HCT116 (cell line): ENCODE results near the gene MSL1. TPM values are rescaled to one million over a fixed set of nuclear protein-coding genes. Genes with fewer than 3 reads are reported as not detected.

Experiments used
- ATAC-seq: fragments of 200-7000 bp; cut with Tn5 transposase; 2 replicates; pipeline ENCODE4 v1.9.1; 2020; ENCODE audit warnings: mild to moderate bottlenecking, moderate library complexity
- BruUV-seq: library from RNA; stranded (reverse); fragments of 400-500 nt; replicated peaks from 2 replicates; lab custom pipeline; 2021; lab: Mats Ljungman, UMichigan
- CTCF ChIA-PET: fragments of 300-600 bp; sonication (Branson Sonifier 250); formaldehyde crosslinking; loops from one replicate; lab custom pipeline; 2021; ENCODE audit warnings: antibody characterized with exemption; lab: Charles Lee
- POLR2A ChIA-PET: fragments of 300-600, 350-600 bp; sonication (Branson Sonifier 250); formaldehyde crosslinking; loops from one replicate; lab custom pipeline; 2021; ENCODE audit warnings: antibody characterized with exemption; lab: Charles Lee
- RAD21 ChIA-PET, 2 experiments: fragments of 300-600 bp; sonication (Branson Sonifier 250); formaldehyde crosslinking; loops; one replicate each; lab custom pipeline; 2023; ENCODE audit warnings: low total read pairs in 2 of 2; ENCODE audit not compliant: uncharacterized antibody in 2 of 2, unreplicated experiment in 2 of 2, low non-redundant PET in 1 of 2; lab: Charles Lee
- DNase-seq: peaks from one replicate; pipeline ENCODE4 v3.0.0-alpha.2; 2010; ENCODE audit warnings: low read depth, low spot score
- H2AFZ ChIP-seq: fragments of 200-600 bp; shearing (Covaris generic), sonication (generic); 2 replicates; pipeline ENCODE4 v1.6.1; 2017; ENCODE audit warnings: low read depth, mixed run types, mixed read lengths, antibody characterized with exemption, low read length; ENCODE audit not compliant: poor library complexity, severe bottlenecking
- H3K27ac ChIP-seq: 2 replicates; pipeline ENCODE4 v1.5.1; 2012; ENCODE audit warnings: low read depth, low read length
- H3K27me3 ChIP-seq: fragments of 200-600 bp; sonication (generic); 2 replicates; pipeline ENCODE4 v1.6.1; 2016; ENCODE audit warnings: mixed run types, low read length, mixed read lengths; ENCODE audit not compliant: insufficient read depth
- H3K36me3 ChIP-seq, 2 experiments: fragments of 200-500 bp in 1 of 2; fragments of 200-600 bp in 1 of 2; sonication (Bioruptor generic) in 1 of 2; sonication (generic) in 1 of 2; 2 replicates each; pipeline versions ENCODE4 v1.5.1 to v1.6.1; 2014 to 2016; ENCODE audit warnings: low read length in 2 of 2, inconsistent platforms in 1 of 2, mixed read lengths in 1 of 2, mixed run types in 1 of 2; ENCODE audit not compliant: insufficient read depth in 2 of 2, control insufficient read depth in 1 of 2
- H3K4me1 ChIP-seq, 2 experiments: fragments of 200-600 bp in 1 of 2; sonication (generic) in 1 of 2; 2 replicates each; pipeline versions ENCODE4 v1.5.1 to v1.6.1; 2012 to 2017; ENCODE audit warnings: low read length in 2 of 2, inconsistent platforms in 1 of 2, mild to moderate bottlenecking in 1 of 2, mixed read lengths in 1 of 2, mixed run types in 1 of 2, moderate library complexity in 1 of 2; ENCODE audit not compliant: insufficient read depth in 2 of 2, control insufficient read depth in 1 of 2
- H3K4me2 ChIP-seq: fragments of 200-600 bp; sonication (generic); 2 replicates; pipeline ENCODE4 v1.6.1; 2017; ENCODE audit warnings: mixed run types, low read length, mixed read lengths
- H3K4me3 ChIP-seq, 2 experiments: fragments of 200-600 bp in 1 of 2; sonication (generic) in 1 of 2; replicated peaks in 1 of 2; 2 replicates each; pipeline ENCODE4 v1.5.1; 2011 to 2016; ENCODE audit warnings: low read length in 2 of 2, control low read depth in 1 of 2, low read depth in 1 of 2, mild to moderate bottlenecking in 1 of 2, mixed read lengths in 1 of 2, mixed run types in 1 of 2
- H3K79me2 ChIP-seq: fragments of 200-600 bp; sonication (generic); 2 replicates; pipeline ENCODE4 v1.6.1; 2017; ENCODE audit warnings: mild to moderate bottlenecking, mixed run types, low read length, moderate library complexity, mixed read lengths; ENCODE audit not compliant: insufficient read depth
- H3K9ac ChIP-seq: fragments of 200-600 bp; sonication (generic); 2 replicates; pipeline ENCODE4 v1.6.1; 2016; ENCODE audit warnings: low read length, mixed read lengths
- H3K9me2 ChIP-seq: fragments of 200-600 bp; sonication (generic), shearing (Covaris generic); 2 replicates; pipeline ENCODE4 v1.6.1; 2017; ENCODE audit warnings: mixed run types, mild to moderate bottlenecking, moderate library complexity; ENCODE audit not compliant: insufficient read depth
- H3K9me3 ChIP-seq, 2 experiments: fragments of 200-500 bp in 1 of 2; fragments of 200-600 bp in 1 of 2; sonication (Bioruptor generic) in 1 of 2; sonication (generic) in 1 of 2; 2 replicates each; pipeline ENCODE4 v1.6.1; 2014 to 2017; ENCODE audit warnings: low read length in 2 of 2, mixed read lengths in 2 of 2, inconsistent platforms in 1 of 2, low read depth in 1 of 2, mild to moderate bottlenecking in 1 of 2, mixed run types in 1 of 2, moderate library complexity in 1 of 2; ENCODE audit not compliant: control insufficient read depth in 1 of 2, insufficient read depth in 1 of 2
- H4K20me1 ChIP-seq: fragments of 200-600 bp; sonication (generic), shearing (Covaris generic); 2 replicates; pipeline ENCODE4 v1.6.1; 2017; ENCODE audit warnings: mixed run types, mild to moderate bottlenecking, moderate library complexity; ENCODE audit not compliant: insufficient read depth
- CEBPB ChIP-seq: IDR thresholded peaks from 2 replicates; pipeline ENCODE4 v1.6.1; 2012; ENCODE audit warnings: low read depth
- EZH2 ChIP-seq: fragments of 200-600 bp; sonication (generic); IDR thresholded peaks from 2 replicates; pipeline ENCODE4 v1.6.1; 2017; ENCODE audit warnings: antibody characterized with exemption, mixed run types
- FOSL1 ChIP-seq: IDR thresholded peaks from 2 replicates; pipeline ENCODE4 v1.6.1; 2012; ENCODE audit warnings: low read depth
- JUND ChIP-seq: IDR thresholded peaks from 2 replicates; pipeline ENCODE4 v1.6.1; 2012
- RAD21 ChIP-seq: IDR thresholded peaks from 2 replicates; pipeline ENCODE4 v1.6.1; 2012; ENCODE audit warnings: low read depth, mild to moderate bottlenecking
- SP1 ChIP-seq: IDR thresholded peaks from 2 replicates; pipeline ENCODE4 v1.6.1; 2012; ENCODE audit warnings: low read depth
- TCF7L2 ChIP-seq: IDR thresholded peaks from 2 replicates; pipeline ENCODE4 v1.7.0; 2011; ENCODE audit warnings: borderline replicate concordance, inconsistent platforms; ENCODE audit not compliant: insufficient read depth, insufficient read length; ENCODE audit errors: extremely low read depth
- intact Hi-C: fragments of 100-400 bp; cut with micrococcal nuclease; formaldehyde crosslinking; loops from 2 replicates; pipeline ENCODE4 v1.10.0; 2022
- total RNA-seq: library from RNA; stranded (reverse); gene quantifications from one replicate; pipeline ENCODE4 v1.2.1, GENCODE V29; 2021; ENCODE audit not compliant: unreplicated experiment
- TF ChIP-seq, protein P1 (sequence below): IDR thresholded peaks from 2 replicates; pipeline ENCODE4 v1.6.1; 2012; ENCODE audit warnings: low read depth
- TF ChIP-seq, protein P2 (sequence below), 3 experiments: fragments of 200-600 bp in 1 of 3; sonication (generic) in 1 of 3; IDR thresholded peaks in 2 of 3; conservative IDR thresholded peaks in 1 of 3; 2 replicates each; pipeline ENCODE4 v1.5.1; 2012 to 2017; ENCODE audit warnings: low read depth in 2 of 3, low read length in 2 of 3, antibody characterized with exemption in 1 of 3, borderline replicate concordance in 1 of 3, control low read depth in 1 of 3, mild to moderate bottlenecking in 1 of 3, mixed read lengths in 1 of 3, mixed run types in 1 of 3, moderate library complexity in 1 of 3; ENCODE audit not compliant: insufficient read depth in 1 of 3
- TF ChIP-seq, protein P3 (sequence below): IDR thresholded peaks from 2 replicates; pipeline ENCODE4 v1.6.1; 2011; ENCODE audit warnings: mild to moderate bottlenecking, low read length, moderate library complexity; ENCODE audit not compliant: insufficient replicate concordance; ENCODE audit errors: extremely low read depth

The MSL1 gene
- total RNA-seq, 1 experiment from 2014 or later = 67.2 TPM

DNA sequence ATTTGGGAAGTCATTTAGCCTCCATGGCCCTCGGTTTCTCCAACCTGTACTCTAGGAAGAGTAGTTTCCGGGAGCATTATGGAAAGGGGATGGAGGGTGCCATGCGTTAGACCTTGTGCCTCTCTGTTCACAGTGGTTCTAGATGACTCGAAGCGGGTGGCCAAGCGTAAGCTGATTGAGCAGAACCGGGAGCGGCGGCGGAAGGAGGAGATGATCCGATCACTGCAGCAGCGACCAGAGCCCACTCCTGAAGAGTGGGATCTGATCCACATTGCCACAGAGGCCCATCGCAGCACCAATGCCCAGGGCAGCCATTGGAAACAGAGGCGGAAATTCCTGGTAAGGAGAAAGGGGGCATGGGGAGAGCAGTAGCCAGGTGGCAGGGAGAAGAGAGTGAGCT is 37.3 kb upstream of the MSL1 start:
- Histone ChIP-seq H3K9me2 (no peaks in the 10 kb centered on the region), H3K4me1 (peaks cover 3 to 20% of the 10 kb centered on the region in 2 experiments; a peak in 3 of 4 replicates), H3K79me2 (no peaks in the 10 kb centered on the region), H4K20me1 (no peaks in the 10 kb centered on the region), H3K27me3 (no peaks in the 10 kb centered on the region), H3K36me3 (peaks cover 9 to 10% of the 10 kb centered on the region in 2 experiments; a peak in 3 of 4 replicates), H3K9ac (no peak overlapping the region), H3K4me3 (no peak overlapping the region), H3K27ac (no peak overlapping the region), H3K9me3 (no peaks in the 10 kb centered on the region), H2AFZ (no peak overlapping the region), H3K4me2 (no peak overlapping the region)
- ATAC-seq (no peak), DNase-seq (no peak)
- ChIA-PET RAD21 (no interaction called here), POLR2A (no interaction called here), CTCF (interaction anchor here (1.9 kb wide), 1 partner anchor 9 kb away, joined by 7 read pairs; no protein-coding TSS in a partner anchor)
- TF ChIP-seq, protein P1, sequence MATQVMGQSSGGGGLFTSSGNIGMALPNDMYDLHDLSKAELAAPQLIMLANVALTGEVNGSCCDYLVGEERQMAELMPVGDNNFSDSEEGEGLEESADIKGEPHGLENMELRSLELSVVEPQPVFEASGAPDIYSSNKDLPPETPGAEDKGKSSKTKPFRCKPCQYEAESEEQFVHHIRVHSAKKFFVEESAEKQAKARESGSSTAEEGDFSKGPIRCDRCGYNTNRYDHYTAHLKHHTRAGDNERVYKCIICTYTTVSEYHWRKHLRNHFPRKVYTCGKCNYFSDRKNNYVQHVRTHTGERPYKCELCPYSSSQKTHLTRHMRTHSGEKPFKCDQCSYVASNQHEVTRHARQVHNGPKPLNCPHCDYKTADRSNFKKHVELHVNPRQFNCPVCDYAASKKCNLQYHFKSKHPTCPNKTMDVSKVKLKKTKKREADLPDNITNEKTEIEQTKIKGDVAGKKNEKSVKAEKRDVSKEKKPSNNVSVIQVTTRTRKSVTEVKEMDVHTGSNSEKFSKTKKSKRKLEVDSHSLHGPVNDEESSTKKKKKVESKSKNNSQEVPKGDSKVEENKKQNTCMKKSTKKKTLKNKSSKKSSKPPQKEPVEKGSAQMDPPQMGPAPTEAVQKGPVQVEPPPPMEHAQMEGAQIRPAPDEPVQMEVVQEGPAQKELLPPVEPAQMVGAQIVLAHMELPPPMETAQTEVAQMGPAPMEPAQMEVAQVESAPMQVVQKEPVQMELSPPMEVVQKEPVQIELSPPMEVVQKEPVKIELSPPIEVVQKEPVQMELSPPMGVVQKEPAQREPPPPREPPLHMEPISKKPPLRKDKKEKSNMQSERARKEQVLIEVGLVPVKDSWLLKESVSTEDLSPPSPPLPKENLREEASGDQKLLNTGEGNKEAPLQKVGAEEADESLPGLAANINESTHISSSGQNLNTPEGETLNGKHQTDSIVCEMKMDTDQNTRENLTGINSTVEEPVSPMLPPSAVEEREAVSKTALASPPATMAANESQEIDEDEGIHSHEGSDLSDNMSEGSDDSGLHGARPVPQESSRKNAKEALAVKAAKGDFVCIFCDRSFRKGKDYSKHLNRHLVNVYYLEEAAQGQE = no peak
- TF ChIP-seq, protein P2, sequence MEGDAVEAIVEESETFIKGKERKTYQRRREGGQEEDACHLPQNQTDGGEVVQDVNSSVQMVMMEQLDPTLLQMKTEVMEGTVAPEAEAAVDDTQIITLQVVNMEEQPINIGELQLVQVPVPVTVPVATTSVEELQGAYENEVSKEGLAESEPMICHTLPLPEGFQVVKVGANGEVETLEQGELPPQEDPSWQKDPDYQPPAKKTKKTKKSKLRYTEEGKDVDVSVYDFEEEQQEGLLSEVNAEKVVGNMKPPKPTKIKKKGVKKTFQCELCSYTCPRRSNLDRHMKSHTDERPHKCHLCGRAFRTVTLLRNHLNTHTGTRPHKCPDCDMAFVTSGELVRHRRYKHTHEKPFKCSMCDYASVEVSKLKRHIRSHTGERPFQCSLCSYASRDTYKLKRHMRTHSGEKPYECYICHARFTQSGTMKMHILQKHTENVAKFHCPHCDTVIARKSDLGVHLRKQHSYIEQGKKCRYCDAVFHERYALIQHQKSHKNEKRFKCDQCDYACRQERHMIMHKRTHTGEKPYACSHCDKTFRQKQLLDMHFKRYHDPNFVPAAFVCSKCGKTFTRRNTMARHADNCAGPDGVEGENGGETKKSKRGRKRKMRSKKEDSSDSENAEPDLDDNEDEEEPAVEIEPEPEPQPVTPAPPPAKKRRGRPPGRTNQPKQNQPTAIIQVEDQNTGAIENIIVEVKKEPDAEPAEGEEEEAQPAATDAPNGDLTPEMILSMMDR (IDR thresholded peaks at IDR 0.05 in 2 of 3, conservative IDR thresholded peaks at IDR 0.05 in 1 of 3; ENCODE audit: borderline replicate concordance in 1 of 3, insufficient read depth in 1 of 3, low read depth in 2 of 3, low read length in 2 of 3) = no peak
- TF ChIP-seq EZH2 (no peak), CEBPB (no peak), FOSL1 (no peak), SP1 (no peak), RAD21 (no peak), TCF7L2 (no peak), JUND (no peak)
- TF ChIP-seq, protein P3, sequence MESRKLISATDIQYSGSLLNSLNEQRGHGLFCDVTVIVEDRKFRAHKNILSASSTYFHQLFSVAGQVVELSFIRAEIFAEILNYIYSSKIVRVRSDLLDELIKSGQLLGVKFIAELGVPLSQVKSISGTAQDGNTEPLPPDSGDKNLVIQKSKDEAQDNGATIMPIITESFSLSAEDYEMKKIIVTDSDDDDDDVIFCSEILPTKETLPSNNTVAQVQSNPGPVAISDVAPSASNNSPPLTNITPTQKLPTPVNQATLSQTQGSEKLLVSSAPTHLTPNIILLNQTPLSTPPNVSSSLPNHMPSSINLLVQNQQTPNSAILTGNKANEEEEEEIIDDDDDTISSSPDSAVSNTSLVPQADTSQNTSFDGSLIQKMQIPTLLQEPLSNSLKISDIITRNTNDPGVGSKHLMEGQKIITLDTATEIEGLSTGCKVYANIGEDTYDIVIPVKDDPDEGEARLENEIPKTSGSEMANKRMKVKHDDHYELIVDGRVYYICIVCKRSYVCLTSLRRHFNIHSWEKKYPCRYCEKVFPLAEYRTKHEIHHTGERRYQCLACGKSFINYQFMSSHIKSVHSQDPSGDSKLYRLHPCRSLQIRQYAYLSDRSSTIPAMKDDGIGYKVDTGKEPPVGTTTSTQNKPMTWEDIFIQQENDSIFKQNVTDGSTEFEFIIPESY = no peak
- no TSS peak for BruUV-seq
- intact Hi-C loops = no loop called here
